Hematopoietic multipotent progenitor cell treated with erythropoietin and hydrocortisone succinate and interleukin-3 and kit ligand, for 15 days (in vitro differentiated cells): Measurements from ENCODE around the gene SFXN3.

Experiments
- DNase-seq: peaks from one replicate; pipeline ENCODE4 v3.0.0-alpha.2; 2015; ENCODE audit warnings: low spot score

SFXN3 gene

GRCh38 chr10:101056365-101057151 lies 25.5 kb downstream of the SFXN3 start:
- DNase-seq, result no peak

- peak; percentile 95 for DNase-seq
Measured at GRCh38 chr10:101060036-101060950, 29.3 kb downstream of the SFXN3 start.

GRCh38 chr10:101060951-101061623 lies 30.1 kb downstream of the SFXN3 start:
- DNase-seq, result peak; percentile 91

- peak; percentile 69 for DNase-seq
Measured at GRCh38 chr10:101061624-101062231, 30.7 kb downstream of the SFXN3 start, which contains the start of gene KAZALD1. KAZALD1 (plus strand) TSS chr10:101061989; CDS start chr10:101062593, 604 bp downstream.

GRCh38 chr10:101062232-101063049 lies 31.4 kb downstream of the SFXN3 start:
- peak; percentile 66 for DNase-seq

- DNase-seq, result peak; percentile 75
Measured at GRCh38 chr10:101063050-101063525, 32.1 kb downstream of the SFXN3 start.

- peak; percentile 9 for DNase-seq
Measured at GRCh38 chr10:101063548-101064414, 32.7 kb downstream of the SFXN3 start.

- DNase-seq, result no peak
Measured at GRCh38 chr10:101064415-101065030, 33.5 kb downstream of the SFXN3 start.

GRCh38 chr10:101065481-101066145 lies 34.6 kb downstream of the SFXN3 start:
- DNase-seq, result peak; percentile 18

GRCh38 chr10:101066146-101066895 lies 35.3 kb downstream of the SFXN3 start:
- DNase-seq, result peak; percentile 73

- peak; percentile 7 for DNase-seq
Measured at GRCh38 chr10:101066896-101067355, 35.9 kb downstream of the SFXN3 start.

GRCh38 chr10:101067356-101068083 lies 36.5 kb downstream of the SFXN3 start:
- peak; percentile 84 for DNase-seq

- no peak for DNase-seq
Measured at GRCh38 chr10:101069441-101069840, 38.4 kb downstream of the SFXN3 start.

- no peak for DNase-seq
Measured at GRCh38 chr10:101070098-101070497, 39.1 kb downstream of the SFXN3 start.

GRCh38 chr10:101071267-101071884 lies 40.3 kb downstream of the SFXN3 start:
- no peak for DNase-seq

GRCh38 chr10:101071885-101072433 lies 40.9 kb downstream of the SFXN3 start:
- no peak for DNase-seq
